Nephron (organoid): Measurements from ENCODE around the gene LCP1.

Experiments
- H3K27ac Mint-ChIP-seq, 3 experiments: 2 replicates each; pipeline ENCODE4 v1.8.0; 2020; ENCODE audit warnings: mixed read lengths in 3 of 3, mild to moderate bottlenecking in 2 of 3, moderate library complexity in 1 of 3
- H3K27me3 Mint-ChIP-seq: 2 replicates; pipeline ENCODE4 v1.8.0; 2021; ENCODE audit warnings: low read depth, mild to moderate bottlenecking, moderate library complexity, mixed read lengths
- H3K36me3 Mint-ChIP-seq: 2 replicates; pipeline ENCODE4 v1.8.0; 2020; ENCODE audit warnings: low read depth, mixed read lengths
- H3K4me1 Mint-ChIP-seq: 2 replicates; pipeline ENCODE4 v1.8.0; 2020; ENCODE audit warnings: mixed read lengths
- H3K4me3 Mint-ChIP-seq, 3 experiments: 2 replicates each; pipeline ENCODE4 v1.8.0; 2020; ENCODE audit warnings: mild to moderate bottlenecking in 3 of 3, mixed read lengths in 3 of 3, moderate library complexity in 2 of 3
- H3K9me3 Mint-ChIP-seq: 2 replicates; pipeline ENCODE4 v1.8.0; 2020; ENCODE audit warnings: mixed read lengths
- TF ChIP-seq, protein P1 (sequence below), 3 experiments: fragments of 200-600 bp; sonication (generic); IDR thresholded peaks; one replicate each; pipeline ENCODE4 v1.5.0; 2021; ENCODE audit warnings: antibody characterized with exemption in 3 of 3; ENCODE audit not compliant: unreplicated experiment in 3 of 3

LCP1 gene

GRCh38 chr13:46171217-46171616 lies 10.8 kb downstream of the LCP1 start:
- no peaks in the 10 kb centered on the region for H3K27me3 Mint-ChIP-seq
- H3K4me3 Mint-ChIP-seq, result no peak overlapping the region
- TF ChIP-seq, protein P1, sequence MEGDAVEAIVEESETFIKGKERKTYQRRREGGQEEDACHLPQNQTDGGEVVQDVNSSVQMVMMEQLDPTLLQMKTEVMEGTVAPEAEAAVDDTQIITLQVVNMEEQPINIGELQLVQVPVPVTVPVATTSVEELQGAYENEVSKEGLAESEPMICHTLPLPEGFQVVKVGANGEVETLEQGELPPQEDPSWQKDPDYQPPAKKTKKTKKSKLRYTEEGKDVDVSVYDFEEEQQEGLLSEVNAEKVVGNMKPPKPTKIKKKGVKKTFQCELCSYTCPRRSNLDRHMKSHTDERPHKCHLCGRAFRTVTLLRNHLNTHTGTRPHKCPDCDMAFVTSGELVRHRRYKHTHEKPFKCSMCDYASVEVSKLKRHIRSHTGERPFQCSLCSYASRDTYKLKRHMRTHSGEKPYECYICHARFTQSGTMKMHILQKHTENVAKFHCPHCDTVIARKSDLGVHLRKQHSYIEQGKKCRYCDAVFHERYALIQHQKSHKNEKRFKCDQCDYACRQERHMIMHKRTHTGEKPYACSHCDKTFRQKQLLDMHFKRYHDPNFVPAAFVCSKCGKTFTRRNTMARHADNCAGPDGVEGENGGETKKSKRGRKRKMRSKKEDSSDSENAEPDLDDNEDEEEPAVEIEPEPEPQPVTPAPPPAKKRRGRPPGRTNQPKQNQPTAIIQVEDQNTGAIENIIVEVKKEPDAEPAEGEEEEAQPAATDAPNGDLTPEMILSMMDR (IDR thresholded peaks at IDR 0.05; ENCODE audit: unreplicated experiment in 3 of 3), result no peak
- no peaks in the 10 kb centered on the region for H3K36me3 Mint-ChIP-seq
- H3K4me1 Mint-ChIP-seq, result peaks cover 13% of the 10 kb centered on the region
- H3K9me3 Mint-ChIP-seq, result no peaks in the 10 kb centered on the region
- H3K27ac Mint-ChIP-seq, result no peak overlapping the region

- H3K27ac Mint-ChIP-seq, result peak overlapping the region in 1 of 3 experiments; percentile 4
- TF ChIP-seq, protein P1 (IDR thresholded peaks at IDR 0.05; ENCODE audit: unreplicated experiment in 3 of 3), result no peak
- no peaks in the 10 kb centered on the region for H3K9me3 Mint-ChIP-seq
- H3K4me1 Mint-ChIP-seq, result peaks cover 15% of the 10 kb centered on the region
- no peaks in the 10 kb centered on the region for H3K36me3 Mint-ChIP-seq
- H3K4me3 Mint-ChIP-seq, result no peak overlapping the region
- no peaks in the 10 kb centered on the region for H3K27me3 Mint-ChIP-seq
Observed at GRCh38 chr13:46170687-46171086, 11.3 kb downstream of the LCP1 start.

DNA sequence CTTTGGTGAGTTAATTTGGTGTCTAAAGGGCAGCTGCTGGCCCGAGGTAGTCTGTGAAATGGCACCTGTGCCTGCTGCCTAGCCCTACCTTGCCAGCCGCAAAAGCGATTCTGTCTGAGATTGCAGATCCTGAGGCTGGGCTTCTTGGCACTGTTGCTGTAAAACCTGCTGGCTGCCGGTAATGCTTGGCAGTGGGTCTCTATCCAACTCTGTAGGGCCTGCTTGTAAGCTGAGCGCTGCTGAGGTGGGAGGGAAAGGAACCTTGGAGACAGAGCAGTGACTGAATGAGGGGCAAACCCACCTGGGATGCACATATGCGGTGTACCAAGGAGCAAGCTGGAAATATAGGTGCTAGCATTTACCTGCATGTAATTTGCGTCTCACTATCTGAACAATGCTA lies 11.7 kb downstream of the LCP1 start:
- Mint-ChIP-seq H3K36me3 (no peaks in the 10 kb centered on the region), H3K4me1 (peaks cover 15% of the 10 kb centered on the region), H3K9me3 (no peaks in the 10 kb centered on the region), H3K4me3 (no peak overlapping the region), H3K27ac (peak overlapping the region in 1 of 3 experiments; percentile 4), H3K27me3 (no peaks in the 10 kb centered on the region)
- TF ChIP-seq, protein P1 (IDR thresholded peaks at IDR 0.05; ENCODE audit: unreplicated experiment in 3 of 3), result no peak

GRCh38 chr13:46169758-46170157 lies 12.2 kb downstream of the LCP1 start:
- Mint-ChIP-seq H3K4me1 (peaks cover 16% of the 10 kb centered on the region), H3K4me3 (no peak overlapping the region), H3K27me3 (no peaks in the 10 kb centered on the region), H3K36me3 (no peaks in the 10 kb centered on the region), H3K9me3 (no peaks in the 10 kb centered on the region), H3K27ac (peak overlapping the region in 2 of 3 experiments; percentile 35 to 77)
- TF ChIP-seq, protein P1 (IDR thresholded peaks at IDR 0.05; ENCODE audit: unreplicated experiment in 3 of 3), result no peak

DNA sequence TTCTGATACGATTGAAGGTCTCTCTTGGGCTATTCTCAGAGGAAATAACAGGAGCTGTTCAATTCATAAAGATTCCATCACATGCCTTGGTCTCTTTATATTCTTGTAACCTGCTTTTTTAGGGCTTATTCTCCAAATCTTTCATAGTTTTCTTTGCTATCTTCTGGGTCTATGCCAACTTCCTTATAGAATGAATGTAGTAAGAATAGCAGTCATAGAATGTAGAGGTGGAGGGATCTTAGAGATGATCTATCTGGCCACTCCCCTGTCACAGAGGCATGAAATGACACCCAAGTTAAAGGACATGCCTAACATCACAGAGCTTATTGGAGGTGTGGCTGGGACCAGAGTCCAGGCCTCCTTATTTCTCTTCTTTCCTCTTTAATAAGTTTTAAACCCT lies 13.2 kb downstream of the LCP1 start:
- no peaks in the 10 kb centered on the region for H3K9me3 Mint-ChIP-seq
- H3K27ac Mint-ChIP-seq, result peak overlapping the region in 2 of 3 experiments; percentile 40 to 77
- no peaks in the 10 kb centered on the region for H3K36me3 Mint-ChIP-seq
- H3K27me3 Mint-ChIP-seq, result no peaks in the 10 kb centered on the region
- no peak overlapping the region for H3K4me3 Mint-ChIP-seq
- peaks cover 19% of the 10 kb centered on the region for H3K4me1 Mint-ChIP-seq
- TF ChIP-seq, protein P1 (IDR thresholded peaks at IDR 0.05; ENCODE audit: unreplicated experiment in 3 of 3), result no peak

GRCh38 chr13:46168341-46168740 lies 13.6 kb downstream of the LCP1 start:
- Mint-ChIP-seq H3K36me3 (no peaks in the 10 kb centered on the region), H3K27me3 (no peaks in the 10 kb centered on the region), H3K9me3 (no peaks in the 10 kb centered on the region), H3K4me3 (peak overlapping the region in 2 of 3 experiments; percentile 42 to 53), H3K27ac (peak overlapping the region in 2 of 3 experiments; percentile 50 to 77), H3K4me1 (peaks cover 19% of the 10 kb centered on the region)
- TF ChIP-seq, protein P1 (IDR thresholded peaks at IDR 0.05; ENCODE audit: unreplicated experiment in 3 of 3), result no peak
